Muscle of leg (tissue), 16 donors: Measurements from ENCODE around the gene BTN2A1. TPM values are rescaled to one million over a fixed set of nuclear protein-coding genes. Genes with fewer than 3 reads are reported as not detected.

Experiments
- DNase-seq: peaks from one replicate; pipeline ENCODE4 v3.0.0; 2013
- H3K27ac ChIP-seq: one replicate; pipeline ENCODE4 v1.5.1; 2013; ENCODE audit warnings: mild to moderate bottlenecking, low read length, control low read depth
- H3K27me3 ChIP-seq: one replicate; pipeline ENCODE4 v1.6.1; 2013; ENCODE audit warnings: low read length; ENCODE audit not compliant: control insufficient read depth, insufficient read depth
- H3K36me3 ChIP-seq: one replicate; pipeline ENCODE4 v1.6.1; 2013; ENCODE audit warnings: low read length; ENCODE audit not compliant: control insufficient read depth, insufficient read depth
- H3K4me1 ChIP-seq: one replicate; pipeline ENCODE4 v1.6.1; 2013; ENCODE audit warnings: low read length; ENCODE audit not compliant: control insufficient read depth, insufficient read depth
- H3K4me3 ChIP-seq: one replicate; pipeline ENCODE4 v1.5.1; 2013; ENCODE audit warnings: low read length, control low read depth
- H3K9me3 ChIP-seq: replicated peaks from 2 replicates; pipeline ENCODE4 v1.6.1; 2013; ENCODE audit warnings: low read depth, low read length; ENCODE audit not compliant: control insufficient read depth
- WGBS: methylation state at CpG from one replicate; pipeline ENCODE4 v1.1.5; 2013; ENCODE audit warnings: missing lambda C conversion rate; ENCODE audit not compliant: insufficient coverage; 5-methylcytosine and 5-hydroxymethylcytosine counted together
- long read RNA-seq, 11 donors: transcript quantifications; one replicate each; lab custom pipeline, GENCODE V29; 2026
- polyA plus RNA-seq, 8 donors: library from polyadenylated mRNA; unstranded; fragments of 120-200 nt; gene quantifications; one replicate each; pipeline versions ENCODE4 v1.2.1 to v1.2.3, GENCODE V29; 2013; ENCODE audit warnings: inconsistent platforms in 1 of 8, low replicate concordance in 1 of 8; ENCODE audit not compliant: insufficient read length in 8 of 8, insufficient read depth in 1 of 8
- total RNA-seq: library from RNA; stranded (reverse); fragments of 120-200 nt; gene quantifications from one replicate; pipeline ENCODE4 v1.2.4, GENCODE V29; 2013

The BTN2A1 gene
- total RNA-seq (13.8 TPM), polyA plus RNA-seq (10 to 100 TPM; 23.0 to 28.1 (median 25.4) TPM)
- long read RNA-seq, donor 1, result 0 reads
- long read RNA-seq, donor 2, result 0 reads
- long read RNA-seq, donor 3, result 0 reads
- long read RNA-seq, donor 4, partial matches to known transcripts, result 9 of 10 reads
- long read RNA-seq, donor 4, other reads (novel, unspliced or antisense), result 0 of 10 reads
- long read RNA-seq, donor 5, partial matches to known transcripts, result 0 of 2 reads
- long read RNA-seq, donor 5, other reads (novel, unspliced or antisense), result 0 of 2 reads
- long read RNA-seq, donor 6, partial matches to known transcripts, result 18 of 23 reads
- long read RNA-seq, donor 6, other reads (novel, unspliced or antisense), result 0 of 23 reads
- long read RNA-seq, donor 7, result 0 reads
- long read RNA-seq, donor 8, partial matches to known transcripts, result 0 of 1 reads
- long read RNA-seq, donor 8, other reads (novel, unspliced or antisense), result 0 of 1 reads
- long read RNA-seq, donor 9, partial matches to known transcripts, result 0 of 2 reads
- long read RNA-seq, donor 9, other reads (novel, unspliced or antisense), result 0 of 2 reads
- long read RNA-seq, donor 10, partial matches to known transcripts, result 0 of 2 reads
- long read RNA-seq, donor 10, other reads (novel, unspliced or antisense), result 0 of 2 reads
- long read RNA-seq, donor 11, partial matches to known transcripts, result 6 of 6 reads
- long read RNA-seq, donor 11, other reads (novel, unspliced or antisense), result 0 of 6 reads

DNA sequence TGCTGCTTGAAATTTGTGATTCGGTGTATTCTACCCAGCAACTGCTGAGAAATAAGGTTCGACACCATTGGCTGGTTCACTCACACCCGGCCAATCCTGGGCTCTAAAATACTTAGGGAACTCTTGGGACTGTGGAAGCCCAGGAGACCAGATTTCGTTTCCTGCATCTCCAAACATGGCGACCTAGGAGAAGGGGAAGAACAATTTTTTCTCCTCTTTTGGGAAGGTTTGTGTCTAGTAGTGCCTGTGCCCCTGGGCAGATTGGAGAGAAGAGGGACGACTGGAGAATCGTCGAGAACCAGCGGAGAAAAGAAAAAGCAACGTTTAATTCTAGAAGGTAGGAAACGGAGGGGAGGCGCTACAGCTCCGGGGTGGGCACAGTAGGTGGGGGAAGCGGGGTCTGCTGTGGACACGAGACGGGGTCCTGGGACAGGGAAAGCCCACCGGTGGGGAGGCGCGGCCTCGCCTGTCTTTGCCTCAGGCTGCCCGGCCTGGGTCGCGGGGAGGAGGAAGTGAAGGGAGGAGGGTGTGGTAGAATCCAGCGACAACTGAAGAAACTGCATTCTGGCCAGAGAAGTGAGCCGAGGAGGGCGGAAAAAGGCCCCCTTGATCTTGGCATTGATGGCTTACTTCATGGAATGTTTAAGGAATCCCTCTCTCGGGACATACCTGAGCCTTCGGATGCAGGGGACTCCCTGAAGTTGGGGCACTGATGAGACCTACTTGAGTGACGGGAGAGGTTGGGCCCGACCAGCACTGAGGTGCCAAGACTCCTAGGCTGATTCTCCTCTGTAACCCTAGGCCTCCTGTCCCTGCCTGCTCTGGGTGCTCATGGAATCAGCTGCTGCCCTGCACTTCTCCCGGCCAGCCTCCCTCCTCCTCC lies at the start of gene BTN2A1:
Gene BTN2A1, plus strand, starts transcription at position 150 of the 883 bp plus-strand sequence. Its CDS starts 682 bp downstream, at position 832.
- WGBS, result under 1% methylated on average over 26 of the region's 31 CpGs

DNA sequence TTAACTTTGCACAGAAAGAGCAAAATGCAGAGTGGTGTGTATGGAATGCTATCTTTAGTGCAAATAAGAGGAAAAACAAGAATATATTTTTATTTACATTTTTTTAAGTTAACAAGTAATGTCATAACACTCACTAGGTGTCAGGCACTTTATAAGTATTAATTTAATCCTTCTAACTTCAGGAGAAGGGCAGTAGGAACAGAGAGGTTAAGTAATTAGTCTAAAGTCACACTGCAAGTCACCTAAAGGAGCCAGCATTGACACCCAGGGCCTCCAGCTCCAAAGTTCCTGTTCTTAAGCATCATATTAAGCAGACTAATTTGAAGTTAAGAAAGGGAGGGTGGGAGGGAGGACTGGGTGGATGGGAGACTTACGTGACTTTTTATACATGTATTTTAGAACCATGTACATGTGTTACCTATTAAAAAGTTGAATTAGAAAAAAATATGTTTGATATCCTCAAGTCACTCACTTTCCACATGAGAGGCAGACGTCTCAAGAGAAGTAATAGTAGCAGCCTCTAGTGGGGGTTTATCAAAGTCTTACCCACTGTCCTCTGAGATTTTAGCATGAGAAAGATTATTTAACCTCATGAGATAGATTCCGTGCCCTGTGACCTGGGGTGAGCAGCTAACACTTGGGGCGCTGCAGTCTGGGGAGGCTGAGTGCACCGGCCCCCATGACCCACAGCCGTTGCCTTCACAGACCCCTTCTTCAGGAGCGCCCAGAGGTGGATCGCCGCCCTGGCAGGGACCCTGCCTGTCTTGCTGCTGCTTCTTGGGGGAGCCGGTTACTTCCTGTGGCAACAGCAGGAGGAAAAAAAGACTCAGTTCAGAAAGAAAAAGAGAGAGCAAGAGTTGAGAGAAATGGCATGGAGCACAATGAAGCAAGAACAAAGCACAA lies 48.7 kb upstream of the BTN2A1 start:
- H3K4me3 ChIP-seq, result no peak overlapping the region
- no peak overlapping the region for H3K27ac ChIP-seq
- H3K4me1 ChIP-seq, result no peaks in the 10 kb centered on the region
- H3K27me3 ChIP-seq, result no peaks in the 10 kb centered on the region
- 53% methylated on average over 3 of the region's 10 CpGs for WGBS
- peaks cover 71% of the 10 kb centered on the region for H3K36me3 ChIP-seq
- no peak for DNase-seq
- H3K9me3 ChIP-seq, result no peaks in the 10 kb centered on the region

More for the DNA sequence above, at the start of gene BTN2A1:
- H3K9me3 ChIP-seq, result no peaks in the 10 kb centered on the region
- peak within 1 kb of the TSS; percentile 97 for H3K27ac ChIP-seq
- H3K27me3 ChIP-seq, result no peaks in the 10 kb centered on the region
- peak; percentile 99 for DNase-seq
- peaks cover 22% of the 10 kb centered on the region for H3K4me1 ChIP-seq
- peak within 1 kb of the TSS; percentile 94 for H3K4me3 ChIP-seq
- peaks cover 31% of the 10 kb centered on the region for H3K36me3 ChIP-seq

DNA sequence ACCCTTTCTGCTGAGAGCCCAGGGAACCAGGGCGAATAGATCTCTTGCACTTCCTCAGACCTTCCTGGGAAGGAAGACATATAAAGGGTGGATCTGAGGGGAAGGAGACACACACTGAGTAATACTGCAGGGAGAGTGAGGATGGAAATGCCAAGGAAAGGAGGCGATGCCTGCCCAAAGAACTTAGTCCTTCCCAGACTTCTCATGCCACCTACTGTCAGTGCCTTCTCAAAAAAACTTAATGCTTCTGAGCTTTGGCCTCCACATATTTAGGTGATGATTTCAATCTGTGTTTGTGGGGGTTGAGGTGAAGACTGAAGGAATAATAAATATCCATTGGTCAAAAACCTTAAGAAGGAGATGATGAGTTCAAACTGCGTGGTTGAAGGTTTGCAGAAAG lies 46.0 kb upstream of the BTN2A1 start:
- H3K27me3 ChIP-seq, result no peaks in the 10 kb centered on the region
- no CpG with 5 or more reads among the region's 3 CpGs for WGBS
- H3K4me3 ChIP-seq, result no peak overlapping the region
- H3K4me1 ChIP-seq, result no peaks in the 10 kb centered on the region
- DNase-seq, result no peak
- no peaks in the 10 kb centered on the region for H3K9me3 ChIP-seq
- peaks cover 59% of the 10 kb centered on the region for H3K36me3 ChIP-seq
- H3K27ac ChIP-seq, result no peak overlapping the region

DNA sequence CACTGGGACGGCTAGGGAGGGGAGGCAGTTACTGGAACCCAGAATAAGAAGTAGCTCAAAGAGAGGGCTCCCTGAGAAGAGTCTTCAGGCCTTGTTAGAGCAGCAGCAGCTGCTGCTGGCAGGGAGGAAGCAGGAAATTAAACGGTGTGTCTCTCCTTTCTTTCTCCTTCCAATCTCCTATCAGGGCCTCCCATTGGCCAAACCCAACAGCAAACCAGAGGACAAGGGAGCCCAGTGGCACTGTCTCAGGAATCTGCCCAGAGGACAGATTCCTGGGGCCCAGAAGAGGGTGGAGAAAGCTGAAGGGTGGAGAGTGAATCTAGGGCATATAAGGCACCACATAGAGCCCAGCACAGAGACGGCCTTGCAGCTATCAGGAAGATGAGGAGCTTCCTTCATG lies 45.5 kb upstream of the BTN2A1 start:
- Histone ChIP-seq H3K9me3 (no peaks in the 10 kb centered on the region), H3K4me1 (no peaks in the 10 kb centered on the region), H3K27ac (no peak overlapping the region), H3K36me3 (peaks cover 54% of the 10 kb centered on the region), H3K4me3 (no peak overlapping the region), H3K27me3 (no peaks in the 10 kb centered on the region)
- no peak for DNase-seq
- WGBS, result 60% methylated on average over 1 of the region's 3 CpGs

DNA sequence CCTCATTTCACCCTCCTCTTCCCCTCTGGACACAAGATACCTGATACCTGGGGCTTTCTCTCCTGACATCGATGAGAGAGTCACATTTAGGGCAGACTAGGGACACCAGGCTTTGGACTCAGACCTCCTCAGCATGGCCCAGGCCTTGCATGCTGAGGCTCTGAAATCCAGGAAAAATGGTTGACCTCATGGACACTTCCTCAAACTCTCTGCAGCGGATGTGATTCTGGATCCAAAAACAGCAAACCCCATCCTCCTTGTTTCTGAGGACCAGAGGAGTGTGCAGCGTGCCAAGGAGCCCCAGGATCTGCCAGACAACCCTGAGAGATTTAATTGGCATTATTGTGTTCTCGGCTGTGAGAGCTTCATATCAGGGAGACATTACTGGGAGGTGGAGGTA lies 44.8 kb upstream of the BTN2A1 start:
- peaks cover 2% of the 10 kb centered on the region for H3K9me3 ChIP-seq
- H3K4me3 ChIP-seq, result no peak overlapping the region
- H3K4me1 ChIP-seq, result no peaks in the 10 kb centered on the region
- H3K27me3 ChIP-seq, result no peaks in the 10 kb centered on the region
- 92% methylated on average over 2 of the region's 4 CpGs for WGBS
- DNase-seq, result no peak
- peaks cover 47% of the 10 kb centered on the region for H3K36me3 ChIP-seq
- no peak overlapping the region for H3K27ac ChIP-seq

DNA sequence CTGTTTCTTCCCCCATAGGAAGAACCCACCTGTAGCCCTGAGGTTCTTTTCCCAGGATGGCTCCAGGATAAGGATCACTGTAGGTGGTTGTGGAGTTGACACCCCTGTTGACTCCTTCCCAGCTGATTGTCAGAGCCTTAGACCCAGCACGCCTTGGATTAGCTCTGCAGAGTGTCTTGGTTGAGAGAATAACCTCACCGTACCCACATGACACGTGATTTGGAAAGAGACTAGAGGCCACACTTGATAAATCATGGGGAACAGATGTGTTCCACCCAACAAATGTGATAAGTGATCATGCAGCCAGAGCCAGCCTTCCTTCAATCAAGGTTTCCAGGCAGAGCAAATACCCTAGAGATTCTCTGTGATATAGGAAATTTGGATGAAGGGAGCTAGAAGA lies 43.5 kb upstream of the BTN2A1 start:
- H3K27ac ChIP-seq, result no peak overlapping the region
- H3K27me3 ChIP-seq, result no peaks in the 10 kb centered on the region
- no CpG with 5 or more reads among the region's 3 CpGs for WGBS
- H3K36me3 ChIP-seq, result peaks cover 40% of the 10 kb centered on the region
- H3K4me3 ChIP-seq, result no peak overlapping the region
- H3K4me1 ChIP-seq, result no peaks in the 10 kb centered on the region
- DNase-seq, result no peak
- H3K9me3 ChIP-seq, result peaks cover 2% of the 10 kb centered on the region

DNA sequence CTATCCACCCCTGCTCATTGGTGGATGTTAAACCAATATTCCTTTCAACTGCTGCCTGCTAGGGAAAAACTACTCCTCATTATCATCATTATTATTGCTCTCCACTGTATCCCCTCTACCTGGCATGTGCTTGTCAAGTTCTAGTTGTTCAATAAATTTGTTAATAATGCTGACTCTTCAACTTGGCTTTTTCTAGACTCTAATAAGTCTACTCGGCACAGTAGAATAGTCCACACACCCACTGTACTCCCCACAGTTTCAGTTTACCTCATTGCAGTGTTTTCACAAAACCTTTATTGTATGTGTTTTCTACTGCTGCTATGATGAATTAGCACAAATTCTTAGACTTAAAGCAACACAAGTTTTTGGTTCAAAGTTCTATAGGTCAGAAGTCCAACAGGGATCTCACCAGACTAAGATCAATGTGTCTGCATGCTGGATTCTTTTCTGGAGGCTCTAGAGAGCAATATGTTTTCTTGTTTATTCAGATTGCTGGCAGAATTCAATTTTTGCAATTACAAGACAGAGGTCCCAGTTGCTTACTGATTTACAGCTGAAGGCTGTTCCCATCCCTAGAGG lies 42.6 kb upstream of the BTN2A1 start:
- Histone ChIP-seq H3K27me3 (no peaks in the 10 kb centered on the region), H3K4me3 (no peak overlapping the region), H3K36me3 (peaks cover 33% of the 10 kb centered on the region), H3K27ac (no peak overlapping the region), H3K4me1 (peaks cover 2% of the 10 kb centered on the region), H3K9me3 (peaks cover 2% of the 10 kb centered on the region)
- no CpG with 5 or more reads among the region's 1 CpG for WGBS
- no peak for DNase-seq

DNA sequence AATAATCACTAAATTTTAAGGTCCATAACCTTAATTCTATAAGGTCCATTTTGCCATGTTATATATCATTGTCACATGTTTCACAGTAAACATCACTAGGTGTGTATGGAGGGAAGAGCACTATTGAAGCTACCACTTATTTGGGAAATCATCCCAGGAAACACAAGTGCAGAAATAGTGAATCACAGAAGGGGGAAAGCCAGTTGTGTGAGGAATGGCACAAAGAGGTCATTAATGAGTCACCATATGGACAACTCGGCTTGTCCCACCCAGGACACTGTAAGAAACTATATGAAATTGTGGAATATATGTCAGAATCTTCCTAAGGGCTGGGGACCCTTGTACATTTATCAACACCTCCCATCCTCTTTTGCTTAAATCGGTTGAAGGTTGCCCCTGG lies 42.0 kb upstream of the BTN2A1 start:
- no peak for DNase-seq
- H3K36me3 ChIP-seq, result peaks cover 29% of the 10 kb centered on the region
- no CpG with 5 or more reads among the region's 2 CpGs for WGBS
- peaks cover 2% of the 10 kb centered on the region for H3K9me3 ChIP-seq
- no peak overlapping the region for H3K27ac ChIP-seq
- H3K4me1 ChIP-seq, result peaks cover 8% of the 10 kb centered on the region
- no peak overlapping the region for H3K4me3 ChIP-seq
- H3K27me3 ChIP-seq, result no peaks in the 10 kb centered on the region

DNA sequence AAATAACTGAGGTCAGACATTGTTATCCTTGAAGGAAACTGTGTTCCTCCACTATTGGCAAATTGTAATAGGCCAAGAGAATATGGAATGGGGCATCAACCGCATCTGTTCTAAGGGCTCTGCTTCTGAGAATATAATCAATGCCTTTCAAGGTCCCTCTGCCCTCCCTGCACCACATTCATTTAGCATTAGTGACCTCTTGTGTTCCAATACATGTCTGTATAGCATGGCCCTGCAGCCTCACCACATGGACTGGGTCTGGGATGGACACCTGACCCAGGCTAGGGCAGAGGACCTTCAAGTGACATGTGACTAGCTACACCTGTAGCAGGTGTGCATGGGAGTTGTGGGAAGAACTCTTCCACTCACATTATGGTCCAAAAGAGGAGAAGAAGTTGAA lies 41.5 kb upstream of the BTN2A1 start:
- no peaks in the 10 kb centered on the region for H3K27me3 ChIP-seq
- WGBS, result 100% methylated on average over 1 of the region's 1 CpG

More for the DNA sequence above, 41.5 kb upstream of the BTN2A1 start:
- H3K4me3 ChIP-seq, result no peak overlapping the region
- peaks cover 24% of the 10 kb centered on the region for H3K36me3 ChIP-seq
- DNase-seq, result no peak
- peaks cover 2% of the 10 kb centered on the region for H3K9me3 ChIP-seq
- no peak overlapping the region for H3K27ac ChIP-seq
- H3K4me1 ChIP-seq, result peaks cover 11% of the 10 kb centered on the region
